SU-DHL-6 (cell line): ENCODE measurements around the gene PTPRH.

Experiments used
- H2AFZ ChIP-seq: fragments of 200-600 bp; sonication (generic); 2 replicates; pipeline ENCODE4 v1.6.1; 2014; ENCODE audit warnings: low read depth, mild to moderate bottlenecking, moderate library complexity, mixed read lengths, antibody characterized with exemption, low read length; ENCODE audit not compliant: severe bottlenecking
- H3F3A ChIP-seq: fragments of 200-600 bp; shearing (Covaris generic); 2 replicates; pipeline ENCODE4 v1.6.0; 2016; ENCODE audit warnings: antibody characterized with exemption, mild to moderate bottlenecking; ENCODE audit not compliant: insufficient read depth
- H3K27ac ChIP-seq: fragments of 200-600 bp; sonication (generic); 2 replicates; pipeline ENCODE4 v1.5.1; 2016; ENCODE audit warnings: low read depth, mild to moderate bottlenecking, low read length, moderate library complexity, mixed read lengths
- H3K27me3 ChIP-seq: fragments of 200-600 bp; sonication (generic), shearing (Covaris generic); 2 replicates; pipeline ENCODE4 v1.6.0; 2014; ENCODE audit warnings: mild to moderate bottlenecking, low read length
- H3K36me3 ChIP-seq: fragments of 200-600 bp; sonication (generic); 2 replicates; pipeline ENCODE4 v1.6.1; 2014; ENCODE audit warnings: mild to moderate bottlenecking, low read length, mixed read lengths
- H3K4me2 ChIP-seq: fragments of 300-600, 200-600 bp; shearing (Covaris generic), sonication (generic); 2 replicates; pipeline ENCODE4 v1.6.0; 2014; ENCODE audit warnings: low read length, low read depth, mild to moderate bottlenecking; ENCODE audit not compliant: poor library complexity, severe bottlenecking
- H3K4me3 ChIP-seq: fragments of 200-600 bp; sonication (generic); 2 replicates; pipeline ENCODE4 v1.5.1; 2014; ENCODE audit warnings: antibody characterized with exemption, low read length, mild to moderate bottlenecking, mixed read lengths; ENCODE audit not compliant: insufficient read depth, poor library complexity, severe bottlenecking
- H3K79me2 ChIP-seq: fragments of 200-600 bp; sonication (generic); 2 replicates; pipeline ENCODE4 v1.6.1; 2014; ENCODE audit warnings: mild to moderate bottlenecking, low read length, moderate library complexity; ENCODE audit not compliant: insufficient read depth
- H3K9ac ChIP-seq: fragments of 200-600 bp; sonication (generic); 2 replicates; pipeline ENCODE4 v1.7.0; 2014; ENCODE audit warnings: mild to moderate bottlenecking, low read length
- H3K9me2 ChIP-seq: fragments of 200-600 bp; sonication (generic); replicated peaks from 2 replicates; pipeline ENCODE4 v1.6.1; 2014; ENCODE audit warnings: low read length; ENCODE audit not compliant: insufficient read depth
- H3K9me3 ChIP-seq: fragments of 200-600 bp; sonication (generic); 2 replicates; pipeline ENCODE4 v1.6.1; 2014; ENCODE audit warnings: low read length, mixed read lengths; ENCODE audit not compliant: insufficient read depth
- H4K20me1 ChIP-seq: fragments of 200-600 bp; sonication (generic); 2 replicates; pipeline ENCODE4 v1.6.1; 2014; ENCODE audit warnings: low read depth, mild to moderate bottlenecking, antibody characterized with exemption, low read length, moderate library complexity, mixed read lengths
- EZH2phosphoT487 ChIP-seq: fragments of 200-600 bp; sonication (generic), shearing (Covaris generic); conservative IDR thresholded peaks from 2 replicates; pipeline ENCODE4 v1.6.1; 2018; ENCODE audit warnings: mild to moderate bottlenecking, antibody characterized with exemption, low read length, moderate library complexity, mixed read lengths
- TF ChIP-seq, protein P1 (sequence below): fragments of 200-600 bp; sonication (generic); IDR thresholded peaks from one replicate; pipeline ENCODE4 v1.5.1; 2017; ENCODE audit warnings: antibody characterized with exemption, mild to moderate bottlenecking, low read length, moderate library complexity; ENCODE audit not compliant: insufficient read depth, poor library complexity, severe bottlenecking

Gene PTPRH

GRCh38 chr19:55153652-55154264, 55.5 kb downstream of the PTPRH start:
- no peak overlapping the region for H3K27ac ChIP-seq
- no peaks in the 10 kb centered on the region for H4K20me1 ChIP-seq
- peak overlapping the region; percentile 75 for H2AFZ ChIP-seq
- H3K4me3 ChIP-seq, result no peak overlapping the region
- H3K9me2 ChIP-seq, result no peaks in the 10 kb centered on the region
- no peaks in the 10 kb centered on the region for H3K9me3 ChIP-seq
- no peak overlapping the region for H3K9ac ChIP-seq
- H3K27me3 ChIP-seq, result no peaks in the 10 kb centered on the region
- peaks cover 4% of the 10 kb centered on the region; the same call in 1 of the 2 replicates for H3F3A ChIP-seq
- TF ChIP-seq EZH2phosphoT487, result no peak
- TF ChIP-seq, protein P1, sequence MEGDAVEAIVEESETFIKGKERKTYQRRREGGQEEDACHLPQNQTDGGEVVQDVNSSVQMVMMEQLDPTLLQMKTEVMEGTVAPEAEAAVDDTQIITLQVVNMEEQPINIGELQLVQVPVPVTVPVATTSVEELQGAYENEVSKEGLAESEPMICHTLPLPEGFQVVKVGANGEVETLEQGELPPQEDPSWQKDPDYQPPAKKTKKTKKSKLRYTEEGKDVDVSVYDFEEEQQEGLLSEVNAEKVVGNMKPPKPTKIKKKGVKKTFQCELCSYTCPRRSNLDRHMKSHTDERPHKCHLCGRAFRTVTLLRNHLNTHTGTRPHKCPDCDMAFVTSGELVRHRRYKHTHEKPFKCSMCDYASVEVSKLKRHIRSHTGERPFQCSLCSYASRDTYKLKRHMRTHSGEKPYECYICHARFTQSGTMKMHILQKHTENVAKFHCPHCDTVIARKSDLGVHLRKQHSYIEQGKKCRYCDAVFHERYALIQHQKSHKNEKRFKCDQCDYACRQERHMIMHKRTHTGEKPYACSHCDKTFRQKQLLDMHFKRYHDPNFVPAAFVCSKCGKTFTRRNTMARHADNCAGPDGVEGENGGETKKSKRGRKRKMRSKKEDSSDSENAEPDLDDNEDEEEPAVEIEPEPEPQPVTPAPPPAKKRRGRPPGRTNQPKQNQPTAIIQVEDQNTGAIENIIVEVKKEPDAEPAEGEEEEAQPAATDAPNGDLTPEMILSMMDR, result no peak
- no peak overlapping the region for H3K4me2 ChIP-seq
- H3K36me3 ChIP-seq, result no peaks in the 10 kb centered on the region
- H3K79me2 ChIP-seq, result no peaks in the 10 kb centered on the region

DNA sequence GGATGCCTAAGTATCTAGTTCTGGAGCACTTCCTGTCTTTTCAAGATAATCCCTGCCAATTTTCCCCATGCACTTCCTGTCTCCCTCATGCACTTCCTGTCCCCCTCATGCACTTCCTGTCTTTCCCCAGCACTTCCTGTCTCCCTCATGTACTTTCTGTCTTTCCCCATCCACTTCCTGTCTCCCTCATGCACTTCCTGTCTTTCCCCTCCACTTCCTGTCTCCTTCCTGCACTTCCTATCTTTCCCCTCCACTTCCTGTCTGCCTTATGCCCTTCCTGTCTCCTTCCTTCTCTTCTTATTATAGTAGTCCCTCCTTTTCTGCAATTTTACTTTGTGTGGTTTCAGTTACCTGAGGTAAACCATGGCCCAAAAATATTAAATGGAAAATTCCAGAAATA, 57.3 kb downstream of the PTPRH start:
- Histone ChIP-seq H3K4me2 (no peak overlapping the region), H3K9me2 (no peaks in the 10 kb centered on the region), H2AFZ (peak overlapping the region; percentile 84), H3K4me3 (no peak overlapping the region), H3K27me3 (no peaks in the 10 kb centered on the region), H3K79me2 (no peaks in the 10 kb centered on the region), H3K9ac (no peak overlapping the region), H3F3A (peaks cover 4% of the 10 kb centered on the region; the same call in 1 of the 2 replicates), H3K36me3 (no peaks in the 10 kb centered on the region), H4K20me1 (no peaks in the 10 kb centered on the region), H3K27ac (peak overlapping the region; percentile 13; the same call in 1 of the 2 replicates), H3K9me3 (no peaks in the 10 kb centered on the region)
- TF ChIP-seq EZH2phosphoT487, result no peak
- TF ChIP-seq, protein P1, result no peak

- Histone ChIP-seq H3K27ac (no peak within 1 kb of the TSS), H3K9me3 (no peaks in the 10 kb centered on the region), H3K9ac (no peak within 1 kb of the TSS), H3K27me3 (no peaks in the 10 kb centered on the region), H3K4me2 (no peak within 1 kb of the TSS), H3K79me2 (no peaks in the 10 kb centered on the region), H3F3A (peaks cover 4% of the 10 kb centered on the region; the same call in 1 of the 2 replicates), H3K9me2 (no peaks in the 10 kb centered on the region), H3K4me3 (no peak within 1 kb of the TSS), H3K36me3 (no peaks in the 10 kb centered on the region), H2AFZ (no peak within 1 kb of the TSS), H4K20me1 (no peaks in the 10 kb centered on the region)
- TF ChIP-seq, protein P1, result no peak
- no peak for TF ChIP-seq EZH2phosphoT487
Measured at GRCh38 chr19:55149078-55150003, 60.0 kb downstream of the PTPRH start, which contains the start of gene TNNT1. TSS of gene TNNT1 (minus strand) at chr19:55149206. CDS start at chr19:55147157, 2,049 bp downstream.
